Suprapubic skin (tissue), 3 donors: Measurements from ENCODE around the gene SBSN.
"Not testable (repeated sequence)": the region's sequence is repeated elsewhere in the genome, so short reads cannot be mapped to it uniquely, and the experiment has no call there.

Experiments used
- EP300 ChIP-seq: sonication (generic); formaldehyde crosslinking; IDR thresholded peaks from one replicate; pipeline ENCODE4 v1.6.1; 2017; ENCODE audit warnings: antibody characterized with exemption
- TF ChIP-seq, protein P1 (sequence below), 2 donors: fragments of 200-600 bp in 1 of 2; fragments of 450-650 bp in 1 of 2; sonication (generic) in 1 of 2; IDR thresholded peaks; one replicate each; pipeline ENCODE4 v1.5.1; 2016 to 2019; ENCODE audit warnings: antibody characterized with exemption in 2 of 2, mild to moderate bottlenecking in 1 of 2, moderate library complexity in 1 of 2

DNA sequence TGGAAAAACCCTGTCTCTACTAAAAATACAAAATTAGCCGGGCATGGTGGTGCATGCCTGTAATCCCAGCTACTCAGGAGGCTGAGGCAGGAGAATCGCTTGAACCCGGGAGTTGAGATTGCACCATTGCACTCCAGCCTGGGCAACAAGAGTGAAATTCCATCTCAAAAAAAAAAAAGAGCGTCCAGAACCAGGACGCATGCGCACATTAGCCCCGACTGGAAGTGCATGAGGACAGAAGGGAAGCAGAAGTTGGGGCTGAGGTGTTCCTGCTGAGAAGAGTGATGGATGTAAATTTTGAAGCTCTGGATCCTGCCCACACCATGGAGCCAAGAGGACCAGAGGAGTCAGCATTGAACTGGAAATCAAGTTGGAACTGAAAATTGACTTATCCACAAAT lies 53.5 kb downstream of the SBSN start:
- TF ChIP-seq, protein P1, sequence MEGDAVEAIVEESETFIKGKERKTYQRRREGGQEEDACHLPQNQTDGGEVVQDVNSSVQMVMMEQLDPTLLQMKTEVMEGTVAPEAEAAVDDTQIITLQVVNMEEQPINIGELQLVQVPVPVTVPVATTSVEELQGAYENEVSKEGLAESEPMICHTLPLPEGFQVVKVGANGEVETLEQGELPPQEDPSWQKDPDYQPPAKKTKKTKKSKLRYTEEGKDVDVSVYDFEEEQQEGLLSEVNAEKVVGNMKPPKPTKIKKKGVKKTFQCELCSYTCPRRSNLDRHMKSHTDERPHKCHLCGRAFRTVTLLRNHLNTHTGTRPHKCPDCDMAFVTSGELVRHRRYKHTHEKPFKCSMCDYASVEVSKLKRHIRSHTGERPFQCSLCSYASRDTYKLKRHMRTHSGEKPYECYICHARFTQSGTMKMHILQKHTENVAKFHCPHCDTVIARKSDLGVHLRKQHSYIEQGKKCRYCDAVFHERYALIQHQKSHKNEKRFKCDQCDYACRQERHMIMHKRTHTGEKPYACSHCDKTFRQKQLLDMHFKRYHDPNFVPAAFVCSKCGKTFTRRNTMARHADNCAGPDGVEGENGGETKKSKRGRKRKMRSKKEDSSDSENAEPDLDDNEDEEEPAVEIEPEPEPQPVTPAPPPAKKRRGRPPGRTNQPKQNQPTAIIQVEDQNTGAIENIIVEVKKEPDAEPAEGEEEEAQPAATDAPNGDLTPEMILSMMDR (IDR thresholded peaks at IDR 0.05) = not testable (repeated sequence)
- not testable (repeated sequence) for TF ChIP-seq EP300
